LNCaP clone FGC (cell line): ENCODE data around the gene ABL2.
"Not testable (repeated sequence)": the region's sequence is repeated elsewhere in the genome, so short reads cannot be mapped to it uniquely, and the experiment has no call there.

Experiments used
- DNase-seq: peaks from one replicate; pipeline ENCODE4 v3.0.0-alpha.2; 2011; ENCODE audit warnings: low read depth
- H3K4me3 ChIP-seq: 2 replicates; pipeline ENCODE4 v1.5.1; 2011; ENCODE audit warnings: mild to moderate bottlenecking, low read depth, low read length, control low read depth
- TF ChIP-seq, protein P1 (sequence below): IDR thresholded peaks from 2 replicates; pipeline ENCODE4 v1.5.1; 2012; ENCODE audit warnings: mild to moderate bottlenecking; ENCODE audit not compliant: control insufficient read depth, insufficient read depth; ENCODE audit errors: extremely low read depth

Gene ABL2

DNA sequence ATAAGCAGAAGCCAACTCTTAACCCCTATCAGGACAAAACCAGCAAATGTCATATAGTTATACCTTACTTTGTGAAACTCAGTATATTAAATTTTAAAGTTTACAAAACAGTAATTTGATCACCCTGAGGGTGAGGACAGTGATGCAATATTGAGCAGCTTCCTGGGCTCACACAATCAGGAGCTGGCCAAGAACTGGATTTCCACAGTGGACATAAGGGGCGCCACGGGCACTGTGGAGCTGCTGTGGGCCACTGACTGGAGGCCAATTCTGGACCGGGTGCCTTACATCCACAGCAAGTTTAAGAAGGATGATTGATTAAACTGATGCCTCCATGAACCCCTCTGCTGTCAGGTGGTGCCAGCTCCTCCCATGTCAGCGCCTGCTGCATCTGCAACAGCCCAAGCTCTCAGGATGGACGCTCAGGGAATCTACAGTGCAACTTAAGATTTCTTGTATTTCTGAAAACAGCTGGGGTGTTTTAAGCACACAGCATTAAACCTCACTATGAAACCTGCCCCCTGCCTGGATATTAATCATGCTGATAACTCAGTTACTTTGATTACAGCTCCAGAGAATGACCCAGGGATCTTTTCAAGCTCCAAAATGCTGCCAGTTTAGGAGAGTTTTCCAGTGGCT, 91.7 kb downstream of the ABL2 start:
- TF ChIP-seq, protein P1, sequence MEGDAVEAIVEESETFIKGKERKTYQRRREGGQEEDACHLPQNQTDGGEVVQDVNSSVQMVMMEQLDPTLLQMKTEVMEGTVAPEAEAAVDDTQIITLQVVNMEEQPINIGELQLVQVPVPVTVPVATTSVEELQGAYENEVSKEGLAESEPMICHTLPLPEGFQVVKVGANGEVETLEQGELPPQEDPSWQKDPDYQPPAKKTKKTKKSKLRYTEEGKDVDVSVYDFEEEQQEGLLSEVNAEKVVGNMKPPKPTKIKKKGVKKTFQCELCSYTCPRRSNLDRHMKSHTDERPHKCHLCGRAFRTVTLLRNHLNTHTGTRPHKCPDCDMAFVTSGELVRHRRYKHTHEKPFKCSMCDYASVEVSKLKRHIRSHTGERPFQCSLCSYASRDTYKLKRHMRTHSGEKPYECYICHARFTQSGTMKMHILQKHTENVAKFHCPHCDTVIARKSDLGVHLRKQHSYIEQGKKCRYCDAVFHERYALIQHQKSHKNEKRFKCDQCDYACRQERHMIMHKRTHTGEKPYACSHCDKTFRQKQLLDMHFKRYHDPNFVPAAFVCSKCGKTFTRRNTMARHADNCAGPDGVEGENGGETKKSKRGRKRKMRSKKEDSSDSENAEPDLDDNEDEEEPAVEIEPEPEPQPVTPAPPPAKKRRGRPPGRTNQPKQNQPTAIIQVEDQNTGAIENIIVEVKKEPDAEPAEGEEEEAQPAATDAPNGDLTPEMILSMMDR, result no peak
- no peak for DNase-seq
- H3K4me3 ChIP-seq, result no peak overlapping the region

DNA sequence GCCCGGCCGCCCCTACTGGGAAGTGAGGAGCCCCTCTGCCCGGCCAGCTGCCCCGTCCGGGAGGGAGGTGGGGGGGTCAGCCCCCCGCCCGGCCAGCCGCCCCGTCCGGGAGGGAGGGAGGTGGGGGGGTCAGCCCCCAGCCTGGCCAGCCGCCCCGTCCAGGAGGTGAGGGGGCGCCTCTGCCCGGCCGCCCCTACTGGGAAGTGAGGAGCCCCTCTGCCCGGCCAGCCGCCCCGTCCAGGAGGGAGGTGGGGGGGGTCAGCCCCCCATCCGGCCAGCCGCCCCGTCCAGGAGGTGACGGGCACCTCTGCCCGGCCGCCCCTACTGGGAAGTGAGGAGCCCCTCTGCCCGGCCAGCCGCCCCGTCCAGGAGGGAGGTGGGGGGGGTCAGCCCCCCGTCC, 93.8 kb downstream of the ABL2 start:
- H3K4me3 ChIP-seq, DNase-seq: not testable (repeated sequence)

DNA sequence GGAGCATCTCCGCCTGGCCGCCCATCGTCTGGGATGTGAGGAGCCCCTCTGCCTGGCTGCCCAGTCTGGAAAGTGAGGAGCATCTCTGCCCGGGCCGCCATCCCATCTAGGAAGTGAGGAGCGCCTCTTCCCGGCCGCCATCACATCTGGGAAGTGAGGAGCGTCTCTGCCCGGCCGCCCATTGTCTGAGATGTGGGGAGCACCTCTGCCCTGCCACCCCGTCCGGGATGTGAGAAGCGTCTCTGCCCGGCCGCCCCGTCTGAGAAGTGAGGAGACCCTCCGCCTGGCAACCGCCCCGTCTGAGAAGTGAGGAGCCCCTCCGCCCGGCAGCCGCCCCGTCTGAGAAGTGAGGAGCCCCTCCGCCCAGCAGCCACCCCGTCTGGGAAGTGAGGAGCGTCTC, 94.3 kb downstream of the ABL2 start:
- H3K4me3 ChIP-seq, DNase-seq: not testable (repeated sequence)

DNA sequence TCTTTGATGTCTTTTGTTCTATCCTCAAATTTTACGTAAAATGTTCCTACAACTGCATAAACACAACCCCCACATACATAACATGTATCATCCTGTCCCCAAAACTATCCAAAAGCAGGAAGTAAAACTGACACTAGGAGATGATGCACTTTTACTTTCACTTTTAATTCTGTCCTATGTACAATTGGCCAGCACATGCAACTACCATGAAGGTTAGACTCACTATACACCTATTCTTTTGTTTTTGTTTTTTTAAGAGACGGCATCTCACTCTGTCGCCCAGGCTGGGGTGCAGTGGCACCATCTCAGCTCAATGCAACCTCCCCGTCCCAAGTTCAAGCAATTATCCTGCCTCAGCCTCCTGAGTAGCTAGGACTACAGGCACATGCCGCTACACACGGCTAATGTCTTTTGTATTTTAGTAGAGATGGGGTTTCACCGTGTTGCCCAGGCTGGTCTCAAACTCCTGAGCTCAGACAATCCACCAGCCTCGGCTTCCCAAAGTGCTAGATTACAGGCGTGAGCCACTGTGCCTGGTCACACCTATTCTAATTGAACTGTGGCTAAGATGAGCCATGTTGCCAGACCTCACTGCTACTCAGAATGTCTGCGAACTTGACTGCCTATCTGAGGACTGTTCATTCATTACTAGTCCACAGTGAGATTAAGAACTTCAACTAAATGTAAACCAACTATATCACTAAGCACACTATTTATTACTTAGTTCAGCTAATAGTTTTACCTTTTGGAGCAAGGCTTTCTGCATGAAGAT, 99.6 kb downstream of the ABL2 start:
- H3K4me3 ChIP-seq, result no peak overlapping the region
- TF ChIP-seq, protein P1, result no peak
- no peak for DNase-seq

DNA sequence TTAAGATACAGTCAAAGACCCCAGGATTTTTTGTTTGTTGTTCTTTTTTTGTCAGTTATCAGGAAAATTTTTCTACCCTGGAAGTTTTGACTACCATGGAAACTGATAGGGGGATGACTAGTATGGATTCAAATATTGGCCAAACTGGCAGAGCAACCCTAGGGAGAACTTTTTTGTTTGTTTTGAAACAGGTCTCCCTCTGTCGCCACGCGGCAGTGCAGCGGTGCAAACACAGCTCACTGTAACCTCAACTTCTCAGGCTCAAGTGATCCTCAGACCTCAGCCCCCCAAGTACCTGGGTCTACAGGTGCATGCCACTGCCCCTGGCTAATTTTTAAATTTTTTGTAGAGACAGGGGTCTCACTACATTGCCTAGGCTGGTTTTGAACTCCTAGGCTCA, 101.0 kb downstream of the ABL2 start:
- no peak overlapping the region for H3K4me3 ChIP-seq
- peak; percentile 80 for DNase-seq
- TF ChIP-seq, protein P1, result peak; percentile 41

DNA sequence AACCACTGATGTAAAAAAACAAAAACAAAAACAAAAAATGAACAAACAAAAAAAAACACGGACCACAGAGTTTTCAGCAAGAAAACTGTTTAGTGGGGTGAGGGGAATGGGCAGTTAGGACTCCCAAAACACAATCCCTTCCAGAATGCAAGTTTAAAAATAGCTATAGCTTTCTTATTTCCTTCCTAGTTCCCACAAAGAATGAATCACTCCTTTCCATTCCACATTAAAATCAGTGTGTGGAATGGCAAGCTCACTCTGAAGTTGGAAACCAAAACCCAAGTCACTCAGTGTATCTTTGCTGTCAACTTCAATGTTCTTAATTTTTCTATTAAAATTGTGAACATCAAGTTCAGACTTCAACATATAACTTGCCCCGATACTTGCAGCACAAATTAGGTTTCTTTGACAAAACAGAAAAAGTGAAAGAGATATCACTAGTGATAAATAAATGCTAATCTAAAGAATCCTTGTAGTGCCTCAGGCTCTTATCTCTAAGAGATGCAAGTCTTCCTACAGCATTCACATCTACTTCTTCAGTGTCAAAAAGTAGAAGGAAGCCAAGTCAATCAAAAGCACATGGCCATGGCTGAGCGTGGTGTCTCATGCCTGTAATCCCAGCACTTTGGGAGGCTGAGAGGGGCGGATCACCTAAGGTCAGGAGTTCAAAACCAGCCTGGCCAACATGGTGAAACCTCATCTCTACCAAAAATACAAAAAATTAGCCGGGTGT, 102.1 kb downstream of the ABL2 start:
- no peak for DNase-seq
- no peak overlapping the region for H3K4me3 ChIP-seq
- TF ChIP-seq, protein P1, result no peak

DNA sequence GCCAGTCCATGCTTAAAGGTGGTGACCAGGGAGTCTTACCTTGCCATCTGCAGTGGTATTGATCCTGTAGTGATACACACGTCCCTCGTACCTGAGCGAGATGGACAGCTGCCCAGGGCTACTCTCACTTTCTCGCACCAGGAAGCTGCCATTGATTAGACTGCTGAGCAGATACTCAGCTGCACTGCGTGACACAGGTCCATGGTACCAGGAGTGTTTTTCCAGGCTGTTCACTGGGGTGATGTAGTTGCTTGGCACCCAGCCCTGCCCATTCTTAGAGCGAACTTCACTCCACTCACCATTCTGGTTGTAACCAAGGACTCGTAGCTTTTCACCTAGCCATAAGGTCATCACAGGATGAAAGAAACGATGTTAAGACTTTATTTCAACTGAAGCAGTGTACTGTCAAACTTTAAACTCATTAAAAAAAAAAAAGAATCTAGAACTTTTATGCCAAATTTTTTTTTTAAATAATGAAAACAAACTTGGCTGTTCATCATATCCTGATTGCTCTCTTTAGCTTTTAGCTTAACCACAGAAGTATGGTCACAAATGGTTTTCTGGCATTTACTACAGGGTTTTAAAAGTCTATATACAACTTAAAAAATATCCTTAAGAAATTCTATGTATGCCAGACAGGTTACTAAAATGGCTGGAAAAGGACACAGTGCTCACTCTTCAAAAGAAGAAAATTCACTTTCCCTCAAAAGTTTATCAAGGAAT, 103.0 kb downstream of the ABL2 start:
- no peak for DNase-seq
- TF ChIP-seq, protein P1, result no peak
- H3K4me3 ChIP-seq, result no peak overlapping the region
